ENCODE data around the gene TOM1L2.

GRCh38 chr17:17919169-17920107, 52.8 kb downstream of the TOM1L2 start:
- TF ChIP-seq CTCF (conservative IDR thresholded peaks at IDR 0.05 in 1 of 2, IDR thresholded peaks at IDR 0.05 in 1 of 2; ENCODE audit: low read depth in 1 of 2, low read length in 2 of 2), result peak; percentile 77 to 90
- no peak for TF ChIP-seq EZH2 (IDR thresholded peaks at IDR 0.05; ENCODE audit: low read length, missing control alignments)

All from fibroblast of lung (primary cell).